GM13976 (cell line): ENCODE measurements around the gene ILF3.

Experiments
- DNase-seq: peaks from one replicate; pipeline ENCODE4 v3.0.0; 2012; ENCODE audit warnings: low spot score
- CTCF ChIP-seq: IDR thresholded peaks from 2 replicates; pipeline ENCODE4 v1.5.1; 2012; ENCODE audit warnings: borderline replicate concordance, mild to moderate bottlenecking; ENCODE audit not compliant: insufficient read depth; ENCODE audit errors: extremely low read depth, missing control alignments, control extremely low read depth
- in situ Hi-C: fragments of 300-500 bp; cut with MboI; formaldehyde crosslinking; loops from one replicate; pipeline ENCODE4 v1.12.0; 2022; ENCODE audit warnings: low sequenced_read_pairs, mixed read lengths, inconsistent platforms; ENCODE audit not compliant: unreplicated experiment

ILF3 gene

GRCh38 chr19:10681658-10682057 lies 27.5 kb downstream of the ILF3 start:
- in situ Hi-C loops, result no loop called here

GRCh38 chr19:10682397-10683063 lies 28.4 kb downstream of the ILF3 start:
- in situ Hi-C loops, result no loop called here
- TF ChIP-seq CTCF, result no peak
- DNase-seq, result no peak

More at GRCh38 chr19:10681658-10682057, 27.5 kb downstream of the ILF3 start:
- no peak for DNase-seq
- TF ChIP-seq CTCF, result no peak

- in situ Hi-C loops, result no loop called here
- no peak for DNase-seq
- TF ChIP-seq CTCF, result no peak
Observed at GRCh38 chr19:10683064-10683426, 28.9 kb downstream of the ILF3 start.

- in situ Hi-C loops, result no loop called here
- TF ChIP-seq CTCF, result no peak
- no peak for DNase-seq
Observed at GRCh38 chr19:10683582-10683981, 29.4 kb downstream of the ILF3 start.

- DNase-seq, result no peak
- in situ Hi-C loops, result no loop called here
- TF ChIP-seq CTCF, result no peak
Observed at GRCh38 chr19:10685210-10685609, 31.1 kb downstream of the ILF3 start.

- in situ Hi-C loops, result no loop called here
- DNase-seq, result no peak
- no peak for TF ChIP-seq CTCF
Observed at GRCh38 chr19:10686193-10686592, 32.0 kb downstream of the ILF3 start.
